GM18499 (cell line): Measurements from ENCODE around the gene PDE9A.
"Not testable (repeated sequence)": the region's sequence is repeated elsewhere in the genome, so short reads cannot be mapped to it uniquely, and the experiment has no call there.

Source experiments
- ATAC-seq: cut with Tn5 transposase; IDR thresholded peaks from one replicate; pipeline ENCODE4 v1.9.1; 2021; ENCODE audit warnings: moderate number of reproducible peaks; ENCODE audit not compliant: insufficient read depth, unreplicated experiment

The PDE9A gene

GRCh38 chr21:42812528-42813241 lies 159.3 kb downstream of the PDE9A start:
- not testable (repeated sequence) for ATAC-seq

GRCh38 chr21:42815217-42815616 lies 161.8 kb downstream of the PDE9A start:
- no peak for ATAC-seq

DNA sequence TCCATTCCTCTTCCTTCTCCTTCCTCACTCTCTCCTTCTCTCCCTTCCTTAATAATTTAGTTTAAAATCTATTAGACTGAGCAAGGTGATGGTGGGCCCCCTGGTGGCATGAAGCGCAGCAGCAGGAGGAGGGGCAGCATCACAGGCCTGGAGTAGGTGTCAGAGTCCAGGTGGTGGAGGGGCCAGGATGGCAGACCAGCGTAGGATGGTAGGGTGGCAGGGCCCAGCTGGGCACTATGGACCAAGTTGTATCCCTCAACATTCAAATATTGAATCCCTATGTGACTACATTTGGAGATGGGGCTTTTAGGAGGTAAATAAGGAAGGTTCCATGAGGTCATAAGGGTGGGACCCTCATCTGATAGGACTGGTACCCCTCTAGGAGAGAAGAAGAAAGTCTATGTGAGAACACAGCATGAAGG lies 164.9 kb downstream of the PDE9A start:
- no peak for ATAC-seq

DNA sequence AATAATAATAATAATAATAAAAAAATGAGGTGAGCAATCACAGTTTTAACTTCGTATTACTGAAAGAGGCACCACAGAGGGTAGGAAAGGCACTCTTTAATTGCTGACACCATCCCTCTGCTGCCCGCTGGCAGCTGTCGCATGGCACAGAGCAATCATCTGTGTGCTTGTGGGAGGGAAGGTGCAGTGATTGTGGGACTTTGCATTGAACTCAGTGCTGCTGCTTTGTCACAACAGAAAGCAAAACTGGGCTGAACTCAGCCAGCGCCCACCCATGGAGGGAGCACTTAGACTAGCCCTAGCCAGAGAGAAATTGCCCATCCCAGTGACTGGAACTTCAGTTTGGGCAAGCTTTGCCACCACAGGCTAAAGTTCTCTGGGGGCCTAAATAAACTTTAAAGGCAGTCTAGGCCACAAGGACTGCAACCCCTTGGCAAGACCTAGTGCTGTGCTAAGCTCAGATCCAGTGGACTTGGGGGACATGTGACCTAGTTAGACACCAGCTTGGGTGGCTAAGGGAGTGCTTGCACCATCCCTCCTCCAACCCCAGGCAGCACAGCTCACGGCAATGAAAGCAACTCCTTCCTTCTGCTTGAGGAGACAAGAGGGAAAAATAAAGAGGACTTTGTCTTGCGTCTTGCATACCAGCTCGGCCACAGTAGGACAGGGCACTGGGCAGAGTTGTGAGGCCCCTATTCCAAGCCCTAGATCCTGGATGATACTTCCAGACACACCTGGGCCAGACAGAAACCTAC lies 166.6 kb downstream of the PDE9A start:
- no peak for ATAC-seq

DNA sequence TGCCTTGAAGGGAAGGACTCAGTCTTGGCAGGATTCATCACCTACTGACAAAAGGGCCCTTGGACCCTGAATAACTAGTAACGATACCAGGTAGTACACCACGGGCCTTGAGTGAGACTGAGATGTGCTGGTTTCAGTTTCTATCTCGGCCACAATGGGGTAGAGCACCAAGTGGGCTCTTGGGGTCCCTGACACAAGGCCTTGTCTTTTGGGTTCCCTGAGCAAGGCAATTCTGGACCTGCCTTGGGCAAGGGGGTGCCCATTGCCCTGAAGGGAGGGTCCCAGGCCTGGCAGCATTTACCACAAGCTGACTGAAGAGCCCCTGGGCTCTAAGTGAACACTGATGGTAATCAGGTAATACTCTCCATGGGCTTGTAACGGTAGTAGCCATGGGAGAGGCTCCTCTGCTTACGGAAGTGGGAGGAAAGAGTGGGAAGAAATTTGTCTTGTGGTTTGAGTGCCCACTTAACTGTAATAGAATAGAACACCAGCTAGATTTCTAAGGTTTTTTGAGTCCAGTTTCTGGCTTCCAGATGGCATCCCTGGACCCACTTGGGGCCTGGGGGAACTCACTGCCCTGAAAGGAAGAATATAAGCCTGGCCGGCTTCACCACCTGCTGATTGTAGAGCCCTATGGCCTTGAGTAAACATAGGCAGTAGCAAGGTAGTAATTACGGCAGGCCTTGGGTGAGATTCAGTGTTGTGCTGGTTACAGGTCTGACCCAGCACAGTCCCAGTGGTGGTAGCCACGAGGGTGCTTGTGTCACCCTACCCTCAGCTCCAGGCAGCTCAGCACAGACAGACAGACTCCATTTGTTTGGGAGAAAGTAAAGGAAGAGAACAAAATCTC lies 167.4 kb downstream of the PDE9A start:
- no peak for ATAC-seq
